Measurements from ENCODE around the gene ATP10A.

DNA sequence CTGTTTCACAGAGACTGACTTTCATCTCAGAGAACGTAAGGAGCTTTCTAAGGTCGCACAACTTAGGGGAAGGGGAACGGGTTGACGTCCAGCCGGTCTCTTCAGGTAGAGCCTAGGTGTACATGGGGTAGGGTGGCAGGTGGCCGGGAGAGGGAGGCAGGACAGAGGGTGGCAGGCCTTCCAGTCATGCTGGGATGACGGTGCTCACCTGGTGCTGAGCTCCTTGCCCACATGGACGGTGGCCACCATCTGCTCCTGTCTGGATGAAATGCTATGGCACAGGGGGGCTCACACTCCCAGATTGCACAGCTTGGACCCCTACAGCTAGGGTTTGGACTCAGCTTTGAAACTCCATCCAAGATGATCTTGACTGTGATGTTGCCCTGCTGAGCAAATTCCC lies 144.5 kb downstream of the ATP10A start:
- TF ChIP-seq SMC3 (conservative IDR thresholded peaks at IDR 0.05; ENCODE audit: poor library complexity) (no peak), EP300 (conservative IDR thresholded peaks at IDR 0.05; ENCODE audit: poor library complexity, severe bottlenecking) (no peak), EZH2 (IDR thresholded peaks at IDR 0.05; ENCODE audit: borderline replicate concordance, insufficient read depth, low read length, poor library complexity, severe bottlenecking) (no peak)
- TF ChIP-seq, protein P1, sequence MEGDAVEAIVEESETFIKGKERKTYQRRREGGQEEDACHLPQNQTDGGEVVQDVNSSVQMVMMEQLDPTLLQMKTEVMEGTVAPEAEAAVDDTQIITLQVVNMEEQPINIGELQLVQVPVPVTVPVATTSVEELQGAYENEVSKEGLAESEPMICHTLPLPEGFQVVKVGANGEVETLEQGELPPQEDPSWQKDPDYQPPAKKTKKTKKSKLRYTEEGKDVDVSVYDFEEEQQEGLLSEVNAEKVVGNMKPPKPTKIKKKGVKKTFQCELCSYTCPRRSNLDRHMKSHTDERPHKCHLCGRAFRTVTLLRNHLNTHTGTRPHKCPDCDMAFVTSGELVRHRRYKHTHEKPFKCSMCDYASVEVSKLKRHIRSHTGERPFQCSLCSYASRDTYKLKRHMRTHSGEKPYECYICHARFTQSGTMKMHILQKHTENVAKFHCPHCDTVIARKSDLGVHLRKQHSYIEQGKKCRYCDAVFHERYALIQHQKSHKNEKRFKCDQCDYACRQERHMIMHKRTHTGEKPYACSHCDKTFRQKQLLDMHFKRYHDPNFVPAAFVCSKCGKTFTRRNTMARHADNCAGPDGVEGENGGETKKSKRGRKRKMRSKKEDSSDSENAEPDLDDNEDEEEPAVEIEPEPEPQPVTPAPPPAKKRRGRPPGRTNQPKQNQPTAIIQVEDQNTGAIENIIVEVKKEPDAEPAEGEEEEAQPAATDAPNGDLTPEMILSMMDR (IDR thresholded peaks at IDR 0.05; ENCODE audit: poor library complexity, severe bottlenecking) = no peak

Measured in neural cell (in vitro differentiated cells).